Neuronal stem cell (in vitro differentiated cells): Measurements from ENCODE around the gene HDAC7.

Source experiments
- DNase-seq: peaks from one replicate; pipeline ENCODE4 v3.0.0-alpha.2; 2013; ENCODE audit warnings: low spot score
- H2AFZ ChIP-seq: one replicate; pipeline ENCODE4 v1.6.1; 2013; ENCODE audit warnings: mild to moderate bottlenecking, low read length, inconsistent platforms
- H2AK5ac ChIP-seq: 2 replicates; pipeline ENCODE4 v1.6.1; 2013; ENCODE audit warnings: low read depth, mild to moderate bottlenecking, inconsistent platforms, low read length, moderate library complexity, mixed read lengths
- H2BK120ac ChIP-seq: 2 replicates; pipeline ENCODE4 v1.6.1; 2013; ENCODE audit warnings: low read depth, mild to moderate bottlenecking, inconsistent platforms, low read length, moderate library complexity, mixed read lengths
- H2BK12ac ChIP-seq: one replicate; pipeline ENCODE4 v1.6.1; 2013; ENCODE audit warnings: low read length, inconsistent platforms
- H2BK15ac ChIP-seq: 2 replicates; pipeline ENCODE4 v1.6.1; 2013; ENCODE audit warnings: mild to moderate bottlenecking, low read length, inconsistent platforms, mixed read lengths
- H2BK5ac ChIP-seq: one replicate; pipeline ENCODE4 v1.6.1; 2013; ENCODE audit warnings: inconsistent platforms, mild to moderate bottlenecking, low read length, moderate library complexity
- H3K14ac ChIP-seq: one replicate; pipeline ENCODE4 v1.6.1; 2013; ENCODE audit warnings: low read length, inconsistent platforms
- H3K18ac ChIP-seq: 2 replicates; pipeline ENCODE4 v1.6.1; 2013; ENCODE audit warnings: low read length, inconsistent platforms
- H3K23ac ChIP-seq: 2 replicates; pipeline ENCODE4 v1.6.1; 2013; ENCODE audit warnings: low read depth, mild to moderate bottlenecking, mixed read lengths, low read length, inconsistent platforms; ENCODE audit not compliant: poor library complexity
- H3K27ac ChIP-seq: replicated peaks from 3 replicates; pipeline ENCODE4 v1.5.1; 2013; ENCODE audit warnings: low read length, inconsistent platforms
- H3K27me3 ChIP-seq, 3 experiments: 2 replicates each; pipeline ENCODE4 v1.6.1; 2013; ENCODE audit warnings: low read length in 3 of 3, mild to moderate bottlenecking in 2 of 3, inconsistent platforms in 1 of 3, low read depth in 1 of 3, mixed read lengths in 1 of 3, moderate library complexity in 1 of 3; ENCODE audit not compliant: control insufficient read depth in 3 of 3, insufficient read depth in 3 of 3
- H3K36me3 ChIP-seq, 2 donors: replicated peaks in 1 of 2; 2 replicates each; pipeline ENCODE4 v1.6.1; 2013; ENCODE audit warnings: low read length in 2 of 2; ENCODE audit not compliant: control insufficient read depth in 2 of 2, insufficient read depth in 2 of 2
- H3K4ac ChIP-seq: 2 replicates; pipeline ENCODE4 v1.6.1; 2013; ENCODE audit warnings: inconsistent platforms, mild to moderate bottlenecking, low read length, moderate library complexity
- H3K4me1 ChIP-seq, 2 donors: 1 replicate in 1 of 2; 2 replicates in 1 of 2; pipeline ENCODE4 v1.6.1; 2013; ENCODE audit warnings: low read length in 2 of 2, low read depth in 1 of 2; ENCODE audit not compliant: control insufficient read depth in 2 of 2, insufficient read depth in 1 of 2
- H3K4me2 ChIP-seq: one replicate; pipeline ENCODE4 v1.6.1; 2013; ENCODE audit warnings: mild to moderate bottlenecking, low read length, inconsistent platforms; ENCODE audit not compliant: insufficient read depth, poor library complexity, severe bottlenecking
- H3K4me3 ChIP-seq, 2 donors: 2 replicates each; pipeline ENCODE4 v1.5.1; 2013; ENCODE audit warnings: low read length in 2 of 2, mild to moderate bottlenecking in 2 of 2, inconsistent platforms in 1 of 2, moderate library complexity in 1 of 2
- H3K79me1 ChIP-seq: one replicate; pipeline ENCODE4 v1.6.1; 2013; ENCODE audit warnings: low read depth, mild to moderate bottlenecking, inconsistent platforms, low read length, moderate library complexity
- H3K9ac ChIP-seq: one replicate; pipeline ENCODE4 v1.6.1; 2013; ENCODE audit warnings: mild to moderate bottlenecking, low read depth, low read length, inconsistent platforms; ENCODE audit not compliant: poor library complexity
- H3K9me3 ChIP-seq, 2 donors: replicated peaks in 1 of 2; 2 replicates each; pipeline versions ENCODE3 to v1.6.1; 2013; ENCODE audit warnings: low read length in 2 of 2, mild to moderate bottlenecking in 2 of 2, inconsistent platforms in 1 of 2, low read depth in 1 of 2, mixed read lengths in 1 of 2, moderate library complexity in 1 of 2; ENCODE audit not compliant: control insufficient read depth in 2 of 2, insufficient read depth in 1 of 2
- H4K8ac ChIP-seq: one replicate; pipeline ENCODE4 v1.6.1; 2013; ENCODE audit warnings: low read depth, mild to moderate bottlenecking, inconsistent platforms, low read length, moderate library complexity
- H4K91ac ChIP-seq: one replicate; pipeline ENCODE4 v1.6.1; 2013; ENCODE audit warnings: low read length, low read depth, mild to moderate bottlenecking, inconsistent platforms; ENCODE audit not compliant: poor library complexity
- WGBS, 2 donors: extraction: QIAGEN DNeasy Blood & Tissue Kit; methylation state at CpG; one replicate each; pipeline ENCODE4 v1.1.7; 2013; ENCODE audit warnings: missing lambda C conversion rate in 2 of 2, mixed read lengths in 1 of 2; ENCODE audit not compliant: insufficient read length in 2 of 2, insufficient replicate concordance in 1 of 2; ENCODE audit errors: extremely low coverage in 2 of 2; 5-methylcytosine and 5-hydroxymethylcytosine counted together

Gene HDAC7

GRCh38 chr12:47824198-47824597, 4.5 kb upstream of the HDAC7 start:
- no CpG with 5 or more reads among the region's 2 CpGs for WGBS, 2 donors
- H3K27me3 ChIP-seq: no peaks in the 10 kb centered on the region

GRCh38 chr12:47823422-47824086, 3.9 kb upstream of the HDAC7 start:
- H3K79me1 ChIP-seq: peaks cover 4% of the 10 kb centered on the region
- no peak overlapping the region for H2BK120ac ChIP-seq
- DNase-seq: no peak
- no peak overlapping the region for H3K4ac ChIP-seq
- H3K4me1 ChIP-seq: peaks cover 29 to 32% of the 10 kb centered on the region in 2 donors
- H2AK5ac ChIP-seq: no peak overlapping the region
- H3K4me3 ChIP-seq: no peak overlapping the region
- no peaks in the 10 kb centered on the region for H3K9me3 ChIP-seq
- no peak overlapping the region for H3K9ac ChIP-seq
- H3K27ac ChIP-seq: no peak overlapping the region
- no peak overlapping the region for H4K91ac ChIP-seq
- 100% methylated on average over 1 of the region's 5 CpGs; no CpG with 5 or more reads in 1 of the 2 donors for WGBS, 2 donors
- H2BK12ac ChIP-seq: no peak overlapping the region
- no peak overlapping the region for H3K4me2 ChIP-seq
- no peaks in the 10 kb centered on the region for H3K36me3 ChIP-seq
- H4K8ac ChIP-seq: no peak overlapping the region
- H3K27me3 ChIP-seq: no peaks in the 10 kb centered on the region
- no peak overlapping the region for H2BK15ac ChIP-seq
- no peak overlapping the region for H2AFZ ChIP-seq
- H3K23ac ChIP-seq: no peak overlapping the region
- no peak overlapping the region for H3K18ac ChIP-seq
- H3K14ac ChIP-seq: no peak overlapping the region
- H2BK5ac ChIP-seq: no peak overlapping the region

More at GRCh38 chr12:47824198-47824597, 4.5 kb upstream of the HDAC7 start:
- Histone ChIP-seq H3K79me1 (peaks cover 4% of the 10 kb centered on the region), H3K27ac (no peak overlapping the region), H3K18ac (no peak overlapping the region), H4K8ac (no peak overlapping the region), H3K4me1 (peaks cover 32% of the 10 kb centered on the region in 2 donors), H3K36me3 (no peaks in the 10 kb centered on the region), H4K91ac (no peak overlapping the region), H3K23ac (no peak overlapping the region), H2BK120ac (no peak overlapping the region), H3K4me3 (no peak overlapping the region), H3K9me3 (no peaks in the 10 kb centered on the region), H2AK5ac (no peak overlapping the region), H3K14ac (no peak overlapping the region), H2AFZ (no peak overlapping the region), H3K4ac (no peak overlapping the region), H3K9ac (no peak overlapping the region), H2BK12ac (no peak overlapping the region), H3K4me2 (no peak overlapping the region), H2BK15ac (no peak overlapping the region), H2BK5ac (no peak overlapping the region)
- DNase-seq: no peak

GRCh38 chr12:47822863-47823262, 3.2 kb upstream of the HDAC7 start:
- Histone ChIP-seq H3K27me3 (no peaks in the 10 kb centered on the region), H3K79me1 (peaks cover 4% of the 10 kb centered on the region), H3K4ac (no peak overlapping the region), H3K4me2 (no peak overlapping the region), H3K36me3 (peaks cover 0 to 4% of the 10 kb centered on the region in 2 donors), H2BK120ac (no peak overlapping the region), H3K4me3 (no peak overlapping the region), H4K91ac (no peak overlapping the region), H3K4me1 (peaks cover 32 to 36% of the 10 kb centered on the region in 2 donors), H3K9ac (no peak overlapping the region), H2BK5ac (no peak overlapping the region), H2BK12ac (no peak overlapping the region), H4K8ac (no peak overlapping the region), H2BK15ac (no peak overlapping the region), H3K27ac (no peak overlapping the region), H3K9me3 (no peaks in the 10 kb centered on the region), H3K18ac (no peak overlapping the region), H3K14ac (no peak overlapping the region), H2AK5ac (no peak overlapping the region), H3K23ac (no peak overlapping the region), H2AFZ (peak overlapping the region; percentile 15)
- WGBS, 2 donors: no CpG with 5 or more reads among the region's 3 CpGs
- no peak for DNase-seq

- Histone ChIP-seq H3K18ac (no peak overlapping the region), H3K9ac (no peak overlapping the region), H4K8ac (no peak overlapping the region), H3K27me3 (no peaks in the 10 kb centered on the region), H3K27ac (no peak overlapping the region), H3K79me1 (peaks cover 4% of the 10 kb centered on the region), H3K4me1 (peaks cover 35 to 38% of the 10 kb centered on the region in 2 donors), H4K91ac (no peak overlapping the region), H2BK120ac (no peak overlapping the region), H3K36me3 (peaks cover 0 to 7% of the 10 kb centered on the region in 2 donors), H2AFZ (peak overlapping the region; percentile 15), H3K14ac (no peak overlapping the region), H2BK12ac (no peak overlapping the region), H3K4me3 (no peak overlapping the region), H2BK5ac (no peak overlapping the region), H2AK5ac (no peak overlapping the region), H3K4ac (no peak overlapping the region), H3K4me2 (no peak overlapping the region), H3K9me3 (no peaks in the 10 kb centered on the region), H3K23ac (no peak overlapping the region), H2BK15ac (no peak overlapping the region)
- WGBS, 2 donors: no CpG with 5 or more reads among the region's 2 CpGs
- no peak for DNase-seq
Measured at GRCh38 chr12:47822401-47822800, 2.7 kb upstream of the HDAC7 start.
